Bronchial epithelial cell (primary cell): ENCODE data around the gene LRRFIP2. TPM values are rescaled to one million over a fixed set of nuclear protein-coding genes. Genes with fewer than 3 reads are reported as not detected.

ENCODE experiments used
- DNase-seq: peaks from one replicate; pipeline ENCODE4 v3.0.0-alpha.2; 2010; ENCODE audit warnings: low read depth
- FAIRE-seq: peaks from 2 replicates; lab custom pipeline; 2011; peaks lifted over from hg19 to GRCh38; lab: Jason Lieb, UNC
- H3K27me3 ChIP-seq: 2 replicates; pipeline ENCODE4 v1.5.1; 2011; ENCODE audit warnings: low read length; ENCODE audit not compliant: control insufficient read depth, insufficient read depth
- H3K36me3 ChIP-seq: 2 replicates; pipeline ENCODE4 v1.5.1; 2011; ENCODE audit warnings: low read length; ENCODE audit not compliant: control insufficient read depth, insufficient read depth
- H3K4me3 ChIP-seq: 2 replicates; pipeline ENCODE4 v1.5.1; 2011; ENCODE audit warnings: mild to moderate bottlenecking, low read depth, low read length, control low read depth
- CTCF ChIP-seq: IDR thresholded peaks from 2 replicates; pipeline ENCODE4 v1.5.1; 2011; ENCODE audit warnings: mild to moderate bottlenecking, moderate library complexity, low read length, control low read depth, inconsistent platforms; ENCODE audit not compliant: insufficient read depth, severe bottlenecking
- total RNA-seq: library from RNA; depleted of rRNA; stranded (reverse); fragments of >200 nt; gene quantifications from 2 replicates; pipeline ENCODE4 v1.2.1, GENCODE V29; 2014

Gene LRRFIP2
- total RNA-seq, 1 donor from 2014 or later, result 67.7 TPM

DNA sequence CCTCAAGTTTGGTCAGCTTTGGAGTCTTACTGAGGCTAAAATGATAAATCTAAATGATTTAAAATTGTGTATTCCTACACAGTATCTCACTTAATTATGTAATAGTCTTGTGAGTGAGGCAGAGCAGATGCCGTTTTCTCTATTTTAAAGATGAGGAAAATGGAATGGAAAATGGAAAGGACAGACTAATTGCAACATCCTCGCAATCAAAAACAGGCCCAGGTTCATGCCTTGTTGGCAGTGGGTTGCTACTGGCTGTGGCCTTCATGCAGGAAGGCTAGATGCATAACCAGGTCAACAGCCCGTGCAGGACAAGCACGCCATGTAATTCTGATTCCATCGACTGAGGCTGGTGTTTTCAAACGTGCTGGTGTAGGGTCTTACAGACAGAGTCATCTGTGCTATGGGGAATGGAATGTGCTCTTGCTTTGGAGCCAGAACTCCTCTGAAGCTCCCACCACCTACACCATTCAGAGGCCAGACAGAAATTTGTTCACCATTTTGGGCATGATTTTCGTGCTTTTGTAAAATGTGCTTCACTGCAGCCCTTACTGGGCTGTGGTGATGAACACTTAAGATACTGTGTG, 143.2 kb downstream of the LRRFIP2 start:
- Histone ChIP-seq H3K27me3 (no peaks in the 10 kb centered on the region), H3K36me3 (peaks cover 12% of the 10 kb centered on the region), H3K4me3 (no peak overlapping the region)
- no peak for DNase-seq
- no peak for TF ChIP-seq CTCF
- FAIRE-seq, result no peak

GRCh38 chr3:37030588-37030987, 143.8 kb downstream of the LRRFIP2 start:
- Histone ChIP-seq H3K36me3 (peaks cover 16% of the 10 kb centered on the region), H3K27me3 (no peaks in the 10 kb centered on the region), H3K4me3 (no peak overlapping the region)
- no peak for TF ChIP-seq CTCF
- FAIRE-seq, result no peak
- DNase-seq, result no peak

DNA sequence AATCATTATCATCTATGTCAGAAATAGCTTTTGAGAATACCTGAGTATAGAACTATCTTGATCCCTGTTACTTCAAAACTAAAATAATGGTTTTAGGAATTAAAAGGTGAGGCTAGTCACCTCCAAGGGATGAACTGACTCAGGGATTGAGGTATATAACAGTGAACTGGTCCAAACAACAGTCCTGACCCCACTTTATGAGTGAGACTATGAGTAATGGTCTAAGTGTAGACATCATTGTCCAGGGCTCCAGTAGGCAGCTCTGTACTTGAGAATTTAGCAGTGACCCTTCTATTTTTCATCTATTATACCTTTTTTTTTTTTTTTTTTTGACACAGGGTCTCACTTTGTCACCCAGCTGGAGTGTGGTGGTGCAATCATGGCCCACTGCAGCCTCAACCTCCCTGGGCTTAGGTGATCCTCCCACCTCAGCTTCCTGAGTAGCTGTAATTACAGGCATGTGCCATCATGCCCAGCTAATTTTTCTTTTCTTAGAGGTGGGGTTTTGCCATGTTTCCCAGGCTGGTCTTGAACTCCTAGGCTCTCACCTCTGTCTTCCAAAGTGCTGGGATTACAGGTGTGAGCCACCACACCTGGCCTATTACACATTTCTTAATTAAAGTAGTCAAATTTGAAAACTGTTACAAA, 144.7 kb downstream of the LRRFIP2 start:
- peaks cover 15% of the 10 kb centered on the region for H3K36me3 ChIP-seq
- no peak for TF ChIP-seq CTCF
- H3K27me3 ChIP-seq, result no peaks in the 10 kb centered on the region
- no peak overlapping the region for H3K4me3 ChIP-seq
- FAIRE-seq (no peak), DNase-seq (peak; percentile 77)

DNA sequence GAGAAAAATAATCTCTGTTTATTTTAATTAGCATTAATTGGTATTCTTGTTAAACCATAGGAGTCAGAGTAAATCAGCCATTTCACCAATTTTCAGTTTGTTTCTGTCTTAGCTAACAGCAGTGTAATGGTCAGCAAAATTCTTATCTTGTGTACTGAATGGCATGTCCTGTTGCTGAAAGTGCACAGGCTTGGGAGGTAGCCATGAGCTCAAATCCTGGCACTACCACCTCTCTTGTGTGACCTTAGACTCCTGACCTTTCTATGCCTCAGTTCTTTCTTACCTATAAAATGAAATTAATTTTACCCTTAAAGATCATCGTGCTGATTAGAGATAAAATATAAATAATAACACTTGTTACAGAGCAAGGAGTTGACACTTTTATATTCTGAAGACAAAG, 145.3 kb downstream of the LRRFIP2 start:
- Histone ChIP-seq H3K36me3 (peaks cover 15% of the 10 kb centered on the region), H3K4me3 (no peak overlapping the region), H3K27me3 (no peaks in the 10 kb centered on the region)
- no peak for DNase-seq
- no peak for TF ChIP-seq CTCF
- FAIRE-seq, result no peak

DNA sequence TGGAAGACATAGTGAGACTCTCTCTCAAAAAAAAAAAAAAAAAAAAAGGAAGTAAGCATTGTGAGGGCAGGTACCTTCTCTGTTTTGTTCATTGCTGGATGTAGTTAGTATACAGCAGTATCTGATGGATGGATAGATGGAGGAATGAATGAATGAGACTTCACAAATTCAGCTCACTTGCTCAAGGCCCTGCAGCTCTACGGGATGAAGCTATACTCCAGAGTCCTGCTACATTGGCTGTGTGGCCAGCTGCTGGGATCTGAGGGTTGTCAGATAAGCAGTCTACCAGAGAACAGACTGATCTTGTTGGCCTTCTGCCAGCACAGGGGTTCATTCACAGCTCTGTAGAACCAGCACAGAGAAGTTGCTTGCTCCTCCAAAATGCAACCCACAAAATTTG, 146.1 kb downstream of the LRRFIP2 start:
- Histone ChIP-seq H3K4me3 (no peak overlapping the region), H3K27me3 (no peaks in the 10 kb centered on the region), H3K36me3 (peaks cover 15% of the 10 kb centered on the region)
- DNase-seq, result no peak
- no peak for TF ChIP-seq CTCF
- FAIRE-seq, result peak; percentile 50
